ENCODE results near the gene ZNF724. TPM values are rescaled to one million over a fixed set of nuclear protein-coding genes. Genes with fewer than 3 reads are reported as not detected.

Gene ZNF724
- total RNA-seq, 1 experiment from 2014 or later, result 34.8 TPM

Other genes with a start within 250 kb of the ZNF724 start
- gene ZNF728, start 247.2 kb downstream of the ZNF724 start, total RNA-seq (2014; rRNA removed; shearing (Covaris generic)), result not detected in 2 replicates
- 18.9 and 28.2 TPM in 2 replicates for gene ZNF730, start 133.4 kb downstream of the ZNF724 start, total RNA-seq (2014; rRNA removed; shearing (Covaris generic))
- 18.2 and 27.7 TPM in 2 replicates for gene ZNF91, start 145.1 kb upstream of the ZNF724 start, total RNA-seq (2014; rRNA removed; shearing (Covaris generic))